HG03565 (cell line): ENCODE measurements around the gene MYEOV.

Source experiments
- ATAC-seq: cut with Tn5 transposase; IDR thresholded peaks from one replicate; pipeline ENCODE4 v1.9.1; 2021; ENCODE audit warnings: mild to moderate bottlenecking, moderate library complexity; ENCODE audit not compliant: unreplicated experiment

MYEOV gene

DNA sequence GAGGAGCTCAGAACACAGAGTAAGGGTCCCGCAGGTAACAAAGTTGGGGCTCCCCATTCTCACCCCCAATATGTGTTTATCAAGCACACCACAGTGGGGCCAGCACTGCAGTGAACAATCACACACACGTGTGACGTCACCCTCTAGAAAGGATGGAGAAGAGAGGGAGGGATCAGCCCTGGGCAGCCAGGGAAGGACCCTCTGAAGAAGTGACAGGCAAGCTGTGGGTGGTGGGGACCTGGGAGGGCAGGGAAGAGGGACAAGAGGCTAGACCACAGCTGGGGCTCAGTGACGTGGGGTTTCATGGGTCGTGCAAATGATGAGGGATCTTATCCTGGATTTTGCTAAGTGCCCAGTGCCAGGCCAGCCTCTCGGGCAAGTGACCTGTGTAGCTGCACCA lies 28.7 kb upstream of the MYEOV start:
- no peak for ATAC-seq

GRCh38 chr11:69265911-69266510 lies 27.9 kb upstream of the MYEOV start:
- ATAC-seq: no peak

GRCh38 chr11:69267395-69267805 lies 26.6 kb upstream of the MYEOV start:
- no peak for ATAC-seq

DNA sequence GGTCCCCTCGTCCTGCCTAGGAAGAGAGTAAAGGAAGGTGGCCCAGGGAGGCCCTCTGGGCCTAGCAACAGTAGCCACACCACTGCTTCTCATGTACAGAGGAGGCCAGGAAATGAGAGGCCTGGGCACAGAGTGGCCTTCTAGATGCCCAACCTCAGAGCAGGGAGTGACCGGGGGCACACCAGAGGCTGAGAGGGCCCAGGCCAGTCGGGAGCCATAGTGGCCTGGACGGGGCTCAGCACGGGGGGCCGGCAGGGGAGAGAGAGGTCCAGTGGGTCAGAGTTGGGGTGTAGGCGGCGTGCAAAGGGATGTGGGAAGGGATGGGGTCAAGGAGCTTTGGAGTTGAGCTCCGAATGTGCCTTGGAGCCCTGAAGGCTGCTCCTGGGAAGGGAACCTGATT lies 25.0 kb upstream of the MYEOV start:
- no peak for ATAC-seq

DNA sequence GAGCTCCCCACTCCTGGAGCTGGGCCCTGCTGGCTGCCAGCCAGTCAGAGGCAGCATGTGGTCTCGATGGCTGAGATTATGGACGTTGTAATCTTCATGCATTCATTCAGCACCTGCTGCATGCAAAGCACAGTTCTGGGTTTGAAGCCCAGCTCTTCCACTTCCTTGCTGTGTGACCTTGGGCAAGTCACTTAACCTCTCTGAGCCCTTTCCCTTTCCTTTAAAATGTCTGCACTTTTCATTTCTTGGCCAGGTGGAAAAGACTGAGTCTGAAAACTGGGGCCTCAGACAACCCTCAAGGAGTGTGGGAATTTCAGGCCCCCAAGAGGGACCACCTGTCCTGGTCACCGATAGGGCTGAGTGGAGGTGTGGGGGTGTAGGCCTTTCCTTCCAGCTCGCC lies 24.6 kb upstream of the MYEOV start:
- ATAC-seq: no peak

DNA sequence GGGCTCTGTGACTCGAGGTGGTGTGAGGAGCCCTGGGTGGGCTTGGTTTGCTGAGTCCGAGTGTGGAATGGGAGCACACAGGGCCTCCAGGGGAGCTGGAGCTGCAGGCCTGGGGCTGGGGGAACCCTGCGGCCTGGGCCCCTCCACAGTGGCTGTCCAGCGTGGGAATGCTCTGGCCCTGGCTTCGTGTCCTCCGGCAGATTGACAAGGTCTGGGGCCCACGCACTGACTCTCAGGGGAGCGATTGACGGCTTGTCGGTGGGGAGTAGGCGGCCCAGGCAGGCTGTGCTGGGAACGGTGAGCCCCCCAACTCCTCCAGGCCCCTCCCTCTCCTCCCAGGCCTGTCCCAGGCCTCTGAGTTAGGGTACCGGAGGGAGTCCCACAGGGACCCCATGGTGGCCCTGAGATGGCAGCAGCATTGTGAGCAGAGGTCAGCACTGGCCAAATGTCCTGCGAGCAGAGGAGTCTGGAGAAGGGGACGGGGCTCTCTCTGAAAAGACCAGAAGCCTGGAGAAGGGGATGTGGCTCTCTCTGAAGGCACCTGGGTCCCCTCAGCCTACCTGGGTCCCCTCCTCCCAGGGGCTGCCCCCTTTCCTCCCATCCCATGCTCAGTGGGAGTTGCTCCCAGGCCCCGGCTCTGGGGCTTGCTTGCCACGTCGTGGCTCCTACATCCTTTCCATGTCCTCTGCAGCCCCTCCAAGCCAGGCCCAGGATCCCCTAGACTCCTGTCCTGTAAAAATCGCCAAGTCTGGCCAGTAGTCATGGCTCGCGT lies 23.8 kb upstream of the MYEOV start:
- ATAC-seq: no peak

DNA sequence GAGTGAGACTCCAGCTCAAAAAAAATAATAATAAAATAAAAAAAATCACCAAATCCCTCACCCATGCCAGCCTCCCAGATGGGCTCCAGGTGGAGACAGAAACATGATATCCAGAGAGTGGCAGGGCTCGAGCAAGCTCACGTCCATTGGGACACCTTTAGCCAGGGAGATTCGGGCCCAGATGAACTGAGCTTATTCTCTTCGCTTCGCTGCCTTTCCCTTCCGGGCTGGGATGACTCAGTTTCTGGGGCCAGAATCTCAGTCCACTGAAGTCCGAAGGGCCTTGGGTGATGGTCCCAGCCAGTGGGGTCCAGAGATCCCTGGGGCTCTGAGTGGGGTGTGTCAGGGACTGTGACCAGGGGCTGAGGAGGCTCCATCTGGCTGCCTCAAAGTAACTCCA lies 23.0 kb upstream of the MYEOV start:
- ATAC-seq: no peak

DNA sequence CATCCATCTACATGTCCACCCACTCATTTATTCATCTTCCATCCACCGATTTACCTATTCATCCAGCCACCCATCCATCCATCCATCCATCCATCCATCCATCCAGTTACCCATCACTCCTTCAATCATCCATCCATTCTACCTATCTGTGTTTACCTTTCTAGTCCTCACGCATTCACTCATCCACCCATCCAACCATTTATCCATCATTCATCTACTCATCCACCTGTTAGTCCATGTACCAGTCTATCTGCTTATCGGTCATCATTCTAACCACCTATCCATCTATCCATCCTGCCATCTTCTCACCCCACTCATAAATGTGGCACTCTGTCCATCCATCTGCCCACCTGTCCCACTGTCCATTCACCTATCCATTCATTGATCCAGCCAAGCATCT lies 21.9 kb upstream of the MYEOV start:
- no peak for ATAC-seq

- no peak for ATAC-seq
Measured at GRCh38 chr11:69272831-69273485, 21.0 kb upstream of the MYEOV start.

DNA sequence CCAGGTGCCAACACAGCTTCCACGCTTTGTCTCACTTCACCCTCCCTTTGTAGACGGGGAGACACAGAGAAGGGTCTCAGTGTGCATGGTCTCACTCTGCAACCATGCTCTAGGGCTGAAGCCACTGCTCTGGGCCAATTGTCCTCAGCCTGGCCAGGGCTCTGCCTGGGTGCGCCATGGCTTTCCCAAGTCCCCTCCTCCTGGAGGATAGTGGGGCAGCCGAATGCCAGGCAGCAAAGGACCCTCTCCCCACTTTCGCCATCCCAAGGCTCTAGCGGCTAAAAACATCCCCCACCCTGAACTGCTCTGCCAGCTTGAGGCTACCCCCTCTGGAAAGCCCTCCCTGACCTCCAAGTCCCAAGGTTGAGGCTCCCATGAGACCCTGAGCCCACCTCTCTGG lies 20.4 kb upstream of the MYEOV start:
- ATAC-seq: no peak

DNA sequence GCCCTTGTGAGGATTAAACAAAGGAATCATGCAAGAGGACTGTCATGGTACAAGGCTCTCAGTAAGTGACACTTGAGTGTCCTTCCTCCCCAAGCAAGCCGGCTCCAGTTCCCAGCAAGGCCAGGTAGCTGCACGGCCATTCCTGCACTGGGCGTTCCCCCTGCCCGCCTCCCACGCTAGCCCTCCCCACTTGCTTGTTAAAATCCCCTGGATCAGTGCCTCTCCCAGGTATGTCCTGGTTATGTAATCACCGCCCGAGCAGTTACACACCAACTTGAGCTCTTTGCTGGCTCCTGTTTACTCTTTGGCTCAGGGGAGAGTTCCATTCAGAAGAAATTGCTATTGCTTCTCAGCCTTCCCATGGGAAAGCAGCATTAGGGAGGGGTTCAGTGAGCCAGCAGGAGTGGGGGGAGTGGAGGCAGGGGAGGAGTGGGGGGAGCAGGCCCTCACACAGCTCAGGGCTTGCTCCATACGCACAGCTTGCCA lies 19.4 kb upstream of the MYEOV start:
- no peak for ATAC-seq

GRCh38 chr11:69275178-69275577 lies 18.8 kb upstream of the MYEOV start:
- ATAC-seq: no peak

DNA sequence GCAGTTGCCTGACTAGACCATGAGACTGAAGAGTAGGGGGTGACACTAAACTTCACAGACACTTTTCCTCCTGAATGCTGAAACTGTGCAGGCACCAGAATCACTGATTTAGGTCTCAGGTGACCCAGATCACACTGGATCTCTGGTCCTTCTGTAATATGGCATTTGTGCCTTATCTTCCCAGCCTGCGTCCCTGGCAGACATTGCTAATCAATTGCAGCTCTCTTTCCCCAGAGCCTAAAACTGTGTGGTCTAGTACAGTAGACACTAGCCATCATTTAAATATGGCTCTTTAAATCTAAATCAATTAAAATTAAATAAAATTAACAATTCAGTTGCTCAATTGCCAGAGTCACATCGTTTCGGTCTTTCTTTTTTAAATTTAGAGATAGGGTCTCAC lies 17.8 kb upstream of the MYEOV start:
- ATAC-seq: no peak

DNA sequence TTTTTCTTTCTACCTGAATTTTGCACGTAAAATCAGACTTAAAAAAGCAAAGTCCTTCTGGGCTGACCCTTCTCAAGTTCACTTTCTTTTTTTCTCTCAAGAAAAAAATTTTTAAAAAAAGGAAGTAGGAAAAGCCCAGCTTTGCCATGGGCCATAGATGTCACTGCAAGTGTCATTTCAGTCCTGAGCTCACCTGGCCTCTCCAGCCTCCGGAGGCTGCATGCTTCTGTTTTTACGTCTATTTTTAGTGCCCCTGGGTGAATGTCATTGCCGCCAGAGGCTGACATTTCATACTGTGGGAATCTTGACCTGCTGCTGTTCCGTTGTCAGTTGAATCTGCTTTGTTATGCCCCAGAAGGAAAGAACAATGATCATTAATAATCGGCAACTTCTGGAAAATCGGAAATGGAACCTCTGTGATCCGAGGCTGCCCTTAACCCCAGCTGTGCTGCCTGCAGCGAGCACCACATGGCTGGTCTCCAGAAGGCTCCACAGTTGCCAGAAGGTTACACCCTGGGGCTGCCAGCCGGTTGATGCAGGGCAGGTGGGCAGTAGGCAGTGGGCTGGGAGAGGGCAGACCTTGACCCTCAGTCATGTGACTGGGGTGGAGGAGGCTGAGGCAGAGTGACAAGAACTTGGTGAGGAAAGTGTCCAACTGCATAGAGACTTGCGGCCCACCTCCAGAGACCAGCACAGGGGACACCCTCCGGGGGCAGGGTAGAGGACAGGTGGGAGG lies 16.7 kb upstream of the MYEOV start:
- ATAC-seq: no peak

- no peak for ATAC-seq
Measured at GRCh38 chr11:69278091-69278867, 15.7 kb upstream of the MYEOV start.

DNA sequence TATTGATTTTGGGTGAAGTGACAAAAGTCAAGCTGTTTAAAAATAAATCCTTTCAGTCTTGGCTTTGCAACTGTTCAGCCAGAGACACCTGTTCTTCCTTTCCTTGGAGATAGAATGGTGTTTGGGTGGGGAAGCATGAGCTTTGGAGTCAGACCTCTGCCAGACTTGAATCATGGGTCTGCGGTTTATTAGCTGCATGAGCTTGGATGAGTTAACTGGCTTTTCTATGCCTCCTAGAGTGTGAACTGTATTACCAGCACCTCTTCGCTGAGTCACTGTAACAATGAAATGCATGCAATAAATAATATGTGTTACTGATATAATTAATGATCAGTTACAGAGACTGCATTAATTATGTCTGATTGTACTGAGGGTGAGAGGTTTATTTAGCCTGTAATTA lies 13.5 kb upstream of the MYEOV start:
- ATAC-seq: no peak

GRCh38 chr11:69280994-69281393 lies 13.0 kb upstream of the MYEOV start:
- ATAC-seq: no peak

- no peak for ATAC-seq
Measured at GRCh38 chr11:69283446-69283845, 10.5 kb upstream of the MYEOV start.

DNA sequence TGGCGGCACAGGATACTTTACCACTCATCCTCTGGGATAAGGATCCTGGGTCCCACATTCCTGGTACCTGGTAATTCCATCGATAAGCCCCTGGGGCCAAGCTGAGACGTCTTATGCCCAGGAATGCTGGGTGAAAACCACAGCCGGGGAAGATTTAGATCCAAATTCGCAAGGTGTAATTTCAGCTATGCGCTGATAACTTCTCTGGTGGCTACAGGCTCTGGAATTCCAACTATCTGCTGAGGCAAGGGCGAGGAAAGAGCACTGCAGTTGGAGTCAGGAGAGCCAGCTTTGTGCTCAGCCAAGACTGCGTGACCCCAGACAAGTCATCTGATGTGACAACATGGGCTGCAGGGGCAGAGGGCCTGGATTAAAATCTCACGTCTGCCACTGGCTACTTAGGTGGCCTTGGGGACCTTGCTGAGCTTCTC lies 9.9 kb upstream of the MYEOV start:
- ATAC-seq: no peak

DNA sequence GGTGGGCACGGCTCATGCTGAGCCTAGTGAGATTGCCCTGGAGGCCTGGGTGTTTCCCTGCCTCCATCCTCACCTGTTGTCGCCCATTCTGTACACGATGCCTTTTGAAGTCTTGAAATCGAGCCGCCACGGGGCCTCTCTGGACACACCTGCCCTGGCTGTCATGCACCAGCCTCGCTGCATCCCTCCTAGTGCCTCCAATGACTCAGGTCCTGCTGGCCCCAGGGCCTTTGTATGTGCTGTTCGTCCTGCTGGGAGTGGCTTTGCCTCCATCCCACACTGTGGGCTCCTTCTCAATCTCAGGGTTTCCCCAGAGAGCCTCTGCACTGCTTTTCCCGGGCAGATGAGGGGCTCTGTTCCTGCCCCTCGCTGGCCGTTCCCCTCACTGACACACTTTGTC lies 8.9 kb upstream of the MYEOV start:
- ATAC-seq: no peak

DNA sequence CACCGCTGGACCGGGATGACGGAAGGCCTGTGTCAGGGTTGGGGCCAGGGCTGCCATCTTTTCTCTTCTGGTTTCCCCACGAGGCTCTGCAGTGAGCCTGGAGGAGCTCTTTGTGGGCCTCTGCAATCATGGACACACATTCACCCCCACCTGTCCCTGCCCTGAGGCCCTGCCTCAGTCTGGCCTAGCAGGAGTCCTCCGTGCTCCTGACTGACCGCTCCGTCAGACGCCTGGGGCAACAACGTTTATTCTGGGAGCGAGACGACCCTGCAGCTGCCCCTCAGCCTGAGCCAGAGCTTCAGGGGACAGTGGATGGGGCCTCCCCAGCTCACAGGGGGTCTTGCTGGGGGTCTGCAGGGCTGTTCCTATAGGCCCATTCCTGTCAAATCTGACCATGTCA lies 8.2 kb upstream of the MYEOV start:
- no peak for ATAC-seq
